Measurements from ENCODE around the gene C1orf198. TPM values are rescaled to one million over a fixed set of nuclear protein-coding genes. Genes with fewer than 3 reads are reported as not detected.

C1orf198 gene
- total RNA-seq, 1 donor from 2014 or later = 27.3 TPM

GRCh38 chr1:230894032-230894431 is 25.7 kb upstream of the C1orf198 start:
- H3K4me1 Mint-ChIP-seq (ENCODE audit: low read depth, unreplicated experiment) = peaks cover 5% of the 10 kb centered on the region
- H3K36me3 Mint-ChIP-seq (ENCODE audit: unreplicated experiment) = no peaks in the 10 kb centered on the region
- no peaks in the 10 kb centered on the region for H3K9me3 Mint-ChIP-seq (ENCODE audit: unreplicated experiment)
- no peak for DNase-seq
- TF ChIP-seq CTCF (IDR thresholded peaks at IDR 0.05; ENCODE audit: partially characterized antibody, unreplicated experiment) = no peak
- no peak overlapping the region for H3K4me3 Mint-ChIP-seq (ENCODE audit: unreplicated experiment)
- H3K27me3 Mint-ChIP-seq (ENCODE audit: unreplicated experiment) = peaks cover 4% of the 10 kb centered on the region
- no peak overlapping the region for H3K27ac Mint-ChIP-seq (ENCODE audit: unreplicated experiment)

GRCh38 chr1:230892018-230892491 is 23.7 kb upstream of the C1orf198 start:
- no peaks in the 10 kb centered on the region for H3K36me3 Mint-ChIP-seq (ENCODE audit: unreplicated experiment)
- TF ChIP-seq CTCF (IDR thresholded peaks at IDR 0.05; ENCODE audit: partially characterized antibody, unreplicated experiment) = no peak
- DNase-seq = no peak
- peaks cover 5% of the 10 kb centered on the region for H3K4me1 Mint-ChIP-seq (ENCODE audit: low read depth, unreplicated experiment)
- H3K27ac Mint-ChIP-seq (ENCODE audit: unreplicated experiment) = no peak overlapping the region
- H3K9me3 Mint-ChIP-seq (ENCODE audit: unreplicated experiment) = no peaks in the 10 kb centered on the region
- peaks cover 3% of the 10 kb centered on the region for H3K27me3 Mint-ChIP-seq (ENCODE audit: unreplicated experiment)
- H3K4me3 Mint-ChIP-seq (ENCODE audit: unreplicated experiment) = no peak overlapping the region

- Mint-ChIP-seq H3K4me3 (ENCODE audit: unreplicated experiment) (no peak overlapping the region), H3K9me3 (ENCODE audit: unreplicated experiment) (no peaks in the 10 kb centered on the region), H3K36me3 (ENCODE audit: unreplicated experiment) (no peaks in the 10 kb centered on the region), H3K27me3 (ENCODE audit: unreplicated experiment) (peaks cover 3% of the 10 kb centered on the region), H3K4me1 (ENCODE audit: low read depth, unreplicated experiment) (peaks cover 5% of the 10 kb centered on the region), H3K27ac (ENCODE audit: unreplicated experiment) (no peak overlapping the region)
- no peak for TF ChIP-seq CTCF (IDR thresholded peaks at IDR 0.05; ENCODE audit: partially characterized antibody, unreplicated experiment)
- no peak for DNase-seq
Measured at GRCh38 chr1:230891413-230891812, 23.1 kb upstream of the C1orf198 start.

- Mint-ChIP-seq H3K4me3 (ENCODE audit: unreplicated experiment) (no peak overlapping the region), H3K27ac (ENCODE audit: unreplicated experiment) (no peak overlapping the region), H3K27me3 (ENCODE audit: unreplicated experiment) (peaks cover 5% of the 10 kb centered on the region), H3K36me3 (ENCODE audit: unreplicated experiment) (peaks cover 12% of the 10 kb centered on the region), H3K4me1 (ENCODE audit: low read depth, unreplicated experiment) (no peaks in the 10 kb centered on the region), H3K9me3 (ENCODE audit: unreplicated experiment) (no peaks in the 10 kb centered on the region)
- no peak for TF ChIP-seq CTCF (IDR thresholded peaks at IDR 0.05; ENCODE audit: partially characterized antibody, unreplicated experiment)
- DNase-seq = no peak
Measured at GRCh38 chr1:230884646-230885045, 16.3 kb upstream of the C1orf198 start.

GRCh38 chr1:230883967-230884366 is 15.6 kb upstream of the C1orf198 start:
- Mint-ChIP-seq H3K27ac (ENCODE audit: unreplicated experiment) (no peak overlapping the region), H3K9me3 (ENCODE audit: unreplicated experiment) (no peaks in the 10 kb centered on the region), H3K27me3 (ENCODE audit: unreplicated experiment) (peaks cover 2% of the 10 kb centered on the region), H3K4me3 (ENCODE audit: unreplicated experiment) (no peak overlapping the region), H3K36me3 (ENCODE audit: unreplicated experiment) (peaks cover 12% of the 10 kb centered on the region), H3K4me1 (ENCODE audit: low read depth, unreplicated experiment) (peaks cover 2% of the 10 kb centered on the region)
- no peak for DNase-seq
- no peak for TF ChIP-seq CTCF (IDR thresholded peaks at IDR 0.05; ENCODE audit: partially characterized antibody, unreplicated experiment)
